HG02852 (cell line): ENCODE results near the gene UCK2.
A peak's percentile ranks its signal among the peaks of the same experiment; 100 is the strongest.

Source experiments
- ATAC-seq: cut with Tn5 transposase; IDR thresholded peaks from one replicate; pipeline ENCODE4 v1.9.1; 2021; ENCODE audit warnings: mild to moderate bottlenecking, moderate library complexity; ENCODE audit not compliant: unreplicated experiment

UCK2 gene

GRCh38 chr1:165833358-165833757 lies 5.9 kb downstream of the UCK2 start:
- ATAC-seq, result no peak

DNA sequence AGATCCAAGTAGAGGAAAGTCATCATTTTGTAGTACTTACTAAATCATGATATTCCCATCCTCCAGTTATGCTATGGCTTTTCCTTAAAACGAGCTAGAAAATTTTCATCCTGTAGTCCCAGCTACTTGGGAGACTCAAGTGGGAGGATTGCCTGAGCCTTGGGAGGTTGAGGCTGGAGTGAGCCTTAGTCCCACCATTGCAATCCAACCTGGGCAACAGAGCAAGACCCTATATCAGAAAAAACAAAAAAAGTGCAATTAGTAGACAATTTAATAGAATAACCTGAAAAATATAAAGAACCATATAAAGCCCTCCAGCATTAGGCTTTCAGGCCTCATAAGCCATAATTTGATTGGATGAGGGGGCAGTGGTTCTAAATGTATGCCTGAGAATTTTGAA lies 6.8 kb downstream of the UCK2 start:
- ATAC-seq, result no peak

GRCh38 chr1:165834881-165835280 lies 7.5 kb downstream of the UCK2 start:
- no peak for ATAC-seq

DNA sequence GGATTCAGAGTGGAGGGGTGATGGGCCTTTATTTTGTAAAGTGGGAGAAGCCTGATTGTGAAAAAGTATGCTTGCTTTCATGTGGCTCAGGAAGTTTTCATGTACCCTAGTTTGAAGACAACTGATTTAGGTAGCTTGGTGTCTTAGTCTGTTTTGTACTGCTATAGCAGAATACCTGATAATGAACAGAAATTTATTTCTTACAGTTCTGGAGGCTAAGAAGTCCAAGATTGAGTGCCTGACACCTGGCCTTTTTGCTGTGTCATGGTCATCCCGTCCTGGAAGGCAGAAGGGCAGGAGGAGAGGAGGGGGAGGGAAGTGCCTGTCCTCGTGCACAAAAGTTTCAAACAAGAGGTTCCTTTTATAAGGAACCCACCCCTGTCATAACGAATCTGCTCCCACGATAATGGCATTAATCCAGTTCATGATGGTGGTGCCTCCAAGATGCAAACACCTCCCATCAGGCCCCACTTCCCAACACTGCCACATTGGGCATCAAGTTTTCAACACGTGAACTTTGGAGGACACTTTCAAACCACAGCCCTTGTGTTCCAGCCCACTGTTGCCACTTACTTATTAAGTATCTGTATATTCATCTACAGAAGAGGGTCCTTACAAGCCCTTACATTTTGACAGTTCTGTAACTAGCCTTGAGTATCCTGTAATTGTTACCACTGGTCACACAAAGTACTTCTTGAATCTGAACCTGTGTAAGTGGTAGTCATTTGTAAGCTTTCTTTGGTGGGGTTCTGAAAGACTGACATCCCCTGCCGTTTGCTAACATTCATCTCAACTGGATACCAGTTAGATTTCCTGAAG lies 9.5 kb downstream of the UCK2 start:
- no peak for ATAC-seq

DNA sequence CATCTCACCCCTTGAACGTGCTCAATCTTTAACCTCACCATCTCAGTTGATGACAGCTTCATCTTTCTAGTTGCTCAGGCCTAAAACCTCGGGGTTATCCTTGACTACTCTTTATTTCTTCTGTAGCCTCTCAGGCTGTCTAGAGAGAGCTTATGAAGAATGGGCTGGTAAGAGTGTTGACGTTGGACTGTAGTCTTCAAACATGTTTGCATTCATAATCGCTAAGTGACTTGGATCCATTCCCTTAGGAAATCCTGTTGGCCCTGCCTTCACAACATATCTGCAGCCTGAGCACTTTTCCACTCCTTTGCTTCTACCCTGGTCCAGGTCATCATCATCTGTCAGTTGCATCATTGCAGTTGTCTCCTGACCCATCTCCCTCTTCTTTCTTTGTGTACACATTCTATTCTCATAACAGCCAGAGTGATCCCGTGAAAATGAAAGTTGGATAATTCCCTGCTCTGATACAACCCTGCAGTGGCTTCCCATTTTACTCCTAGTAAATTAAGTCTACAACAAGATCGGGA lies 10.5 kb downstream of the UCK2 start:
- no peak for ATAC-seq

GRCh38 chr1:165840423-165840822 lies 13.0 kb downstream of the UCK2 start:
- no peak for ATAC-seq

- peak; percentile 36 for ATAC-seq
Measured at GRCh38 chr1:165841582-165842017, 14.2 kb downstream of the UCK2 start.

- ATAC-seq, result peak; percentile 19
Measured at GRCh38 chr1:165842023-165842670, 14.7 kb downstream of the UCK2 start.

DNA sequence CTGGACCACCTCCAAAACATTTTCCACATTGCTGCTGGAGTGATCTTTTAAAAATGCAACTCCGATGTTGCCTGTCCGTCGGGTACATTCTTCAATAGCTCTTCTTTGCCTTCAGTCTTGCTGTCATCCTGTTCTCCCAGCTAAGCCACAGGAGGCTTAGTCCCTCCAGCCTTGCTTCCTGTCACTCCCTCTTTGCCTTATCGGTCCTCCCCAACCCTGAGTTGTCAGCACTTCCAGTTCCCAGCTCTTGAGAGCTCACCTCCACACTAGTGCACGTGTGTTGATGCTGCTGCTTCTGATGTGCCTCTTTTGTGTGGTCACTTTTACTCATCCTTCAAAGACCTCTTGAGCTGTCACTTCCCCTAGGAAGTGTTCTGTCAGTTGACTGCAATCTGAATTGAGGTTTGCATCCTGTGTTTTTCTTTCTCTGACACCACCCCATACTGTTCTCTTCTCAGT lies 15.3 kb downstream of the UCK2 start:
- peak; percentile 57 for ATAC-seq

GRCh38 chr1:165843304-165843703 lies 15.9 kb downstream of the UCK2 start:
- ATAC-seq, result no peak

DNA sequence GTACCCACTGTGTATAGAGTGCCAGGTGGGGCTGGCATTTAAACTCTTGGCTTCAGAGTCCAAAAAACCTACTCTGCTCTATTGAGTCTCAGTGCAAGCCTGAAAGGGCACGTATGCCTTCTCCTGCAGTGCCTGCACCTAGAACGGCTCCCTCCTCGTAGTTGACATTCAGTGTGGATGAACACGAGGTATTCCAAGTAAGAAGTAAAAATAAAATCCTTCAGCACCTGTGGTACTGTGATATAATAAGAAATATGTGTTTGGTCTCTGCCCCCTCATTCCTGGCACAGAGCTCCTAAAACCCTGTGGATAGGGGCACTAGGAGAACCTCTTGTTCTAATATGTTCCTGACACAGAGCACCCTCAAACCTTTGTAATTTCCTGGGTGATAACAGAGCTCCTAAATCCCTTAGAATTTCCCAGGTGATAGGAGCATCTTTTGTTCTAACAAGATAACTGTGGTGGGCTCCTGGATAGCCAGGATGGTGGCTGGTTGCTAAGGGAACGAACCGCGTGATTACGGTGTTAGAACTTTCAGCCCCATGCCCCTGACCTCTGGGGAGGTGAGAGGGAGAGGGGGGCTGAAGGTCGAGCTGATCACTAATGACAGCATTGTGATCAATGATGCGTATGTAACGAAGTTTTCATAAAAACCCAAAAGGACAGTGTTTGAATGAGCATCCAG lies 16.8 kb downstream of the UCK2 start:
- no peak for ATAC-seq

DNA sequence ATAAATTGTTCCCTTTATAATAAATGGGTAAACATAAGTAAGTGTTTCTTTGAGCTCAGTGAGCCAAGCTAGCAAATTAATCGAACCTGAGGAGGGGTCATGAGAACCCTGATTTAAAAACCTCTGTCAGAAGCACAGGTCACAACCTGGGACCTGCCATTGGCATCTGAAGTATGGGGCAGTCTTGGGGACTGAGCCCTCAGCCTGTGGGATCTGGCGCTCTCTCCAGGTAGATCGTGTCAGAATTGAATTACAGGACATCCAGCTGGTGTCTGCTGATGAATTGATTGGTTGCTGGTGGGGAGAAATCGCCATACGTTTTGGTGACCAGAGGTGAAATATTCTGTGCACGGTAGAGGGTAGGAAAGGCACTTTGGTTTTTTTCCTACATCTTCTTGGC lies 17.5 kb downstream of the UCK2 start:
- ATAC-seq, result no peak

DNA sequence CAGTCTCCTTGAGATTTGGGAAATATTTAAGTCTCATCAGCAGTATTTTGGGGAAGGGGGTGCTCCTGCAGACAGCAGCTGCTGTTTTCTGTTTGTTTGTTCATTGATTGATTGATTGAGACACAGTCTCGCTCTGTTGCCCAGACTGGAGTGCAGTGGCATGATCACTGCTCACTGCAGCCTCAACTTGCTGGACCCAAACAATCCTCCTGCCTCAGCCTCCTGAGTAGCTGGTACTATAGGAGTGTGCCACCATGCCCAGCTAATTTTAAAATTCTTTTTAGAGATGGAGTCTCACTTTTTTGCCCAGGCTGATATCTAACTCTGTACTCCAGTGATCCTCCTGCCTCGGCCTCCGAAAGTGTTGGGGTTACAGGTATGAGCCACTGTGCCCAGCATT lies 18.2 kb downstream of the UCK2 start:
- no peak for ATAC-seq

- no peak for ATAC-seq
Measured at GRCh38 chr1:165845992-165846748, 18.8 kb downstream of the UCK2 start.

- ATAC-seq, result no peak
Measured at GRCh38 chr1:165847486-165847885, 20.1 kb downstream of the UCK2 start.

- ATAC-seq, result no peak
Measured at GRCh38 chr1:165849353-165850133, 22.1 kb downstream of the UCK2 start.

DNA sequence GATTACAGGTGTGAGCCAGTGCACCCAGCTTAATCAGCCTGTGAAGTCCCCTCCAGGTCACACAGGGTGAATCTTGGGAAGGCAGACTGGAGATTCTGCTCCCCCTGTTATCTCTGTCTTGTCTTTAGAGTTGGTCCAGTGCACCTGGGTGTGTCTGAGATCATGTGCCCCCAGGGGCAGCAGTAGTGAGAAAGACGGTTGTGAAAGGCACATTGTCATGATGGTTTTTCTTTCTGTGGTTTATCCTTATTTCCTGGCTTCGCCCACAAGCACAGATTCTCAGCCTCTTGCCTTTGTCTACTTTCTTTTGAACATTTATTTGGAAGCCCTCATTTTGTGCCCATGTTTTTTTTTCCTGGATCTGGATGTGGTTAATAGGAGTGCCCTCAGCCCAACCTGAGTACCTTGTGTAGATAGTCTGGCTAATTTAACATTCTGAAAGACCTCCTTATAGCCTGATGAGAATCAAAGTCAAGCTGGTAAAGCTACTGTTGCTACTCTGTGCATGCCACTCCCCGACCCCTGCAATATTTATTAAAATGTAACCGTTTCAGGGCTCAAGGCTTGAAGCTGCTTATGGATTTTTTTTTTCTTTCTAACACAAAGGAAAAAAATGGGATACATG lies 23.7 kb downstream of the UCK2 start:
- ATAC-seq, result peak; percentile 60

DNA sequence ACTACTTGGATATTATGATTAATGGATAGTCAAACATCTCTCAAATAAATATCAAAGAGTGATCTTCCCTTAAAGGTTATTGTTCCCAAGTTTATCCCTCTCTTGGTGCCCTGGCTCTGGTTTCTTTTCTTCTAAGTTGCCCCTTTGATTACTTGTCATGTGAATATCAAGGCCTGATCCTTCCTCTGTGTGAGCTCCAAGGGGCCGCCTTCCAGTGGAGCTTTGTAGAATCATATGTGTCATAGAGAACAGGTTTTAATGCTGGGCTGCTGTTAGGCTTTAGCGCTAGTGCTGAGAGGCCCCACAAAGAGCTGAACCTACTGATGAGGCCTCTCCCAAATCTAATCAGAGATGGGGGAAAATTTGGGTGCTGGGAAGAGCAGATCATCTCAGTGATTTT lies 25.5 kb downstream of the UCK2 start:
- ATAC-seq, result no peak

DNA sequence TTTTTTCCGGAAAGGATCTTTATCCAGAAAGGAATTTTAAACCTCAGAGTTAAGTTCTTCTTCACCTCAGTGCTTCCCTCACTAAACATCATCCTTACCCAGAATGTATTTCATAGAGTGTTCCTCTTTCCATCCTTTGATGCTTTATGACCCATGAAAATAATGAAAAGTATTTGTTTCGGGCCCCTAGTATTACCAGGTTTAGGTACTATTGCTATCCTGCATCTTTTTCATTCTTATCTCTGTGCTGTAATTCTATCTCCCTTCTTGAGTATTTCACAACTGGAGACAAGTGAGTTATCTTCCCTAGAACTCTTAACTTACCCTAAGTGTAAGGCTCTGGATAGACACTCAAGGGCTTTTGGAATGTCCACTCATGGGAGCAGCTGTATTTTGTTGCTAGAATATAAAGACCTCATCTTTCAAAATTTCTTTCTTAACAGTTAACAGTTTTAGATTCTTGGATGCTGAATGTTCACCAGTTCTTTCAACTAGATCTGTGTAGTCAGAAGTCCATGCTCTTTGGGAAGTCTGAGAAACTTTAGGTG lies 26.2 kb downstream of the UCK2 start:
- no peak for ATAC-seq
